OCI-M1 (cell line): ENCODE measurements around the gene ADGRB2.

ENCODE experiments used
- DNase-seq: peaks from one replicate; lab custom pipeline; 2025; lab: John Stamatoyannopoulos, UW

ADGRB2 gene

GRCh38 chr1:31677401-31677800, 86.7 kb downstream of the ADGRB2 start:
- no peak for DNase-seq
